Ovary (tissue), 9 donors: ENCODE measurements around the gene ZNF792. TPM values are rescaled to one million over a fixed set of nuclear protein-coding genes. Genes with fewer than 3 reads are reported as not detected.
"Not testable (repeated sequence)": the region's sequence is repeated elsewhere in the genome, so short reads cannot be mapped to it uniquely, and the experiment has no call there.

Source experiments
- DNase-seq, 5 donors: peaks; one replicate each; pipeline ENCODE4 v3.0.0-alpha.2; 2019 to 2020
- H3K27ac ChIP-seq, 2 donors: fragments of 200-600 bp; one replicate each; pipeline versions ENCODE4 v1.5.1 to v1.8.0; 2019 to 2022
- H3K27me3 ChIP-seq: fragments of 200-600 bp; one replicate; pipeline ENCODE4 v1.8.0; 2022
- H3K36me3 ChIP-seq: fragments of 200-600 bp; sonication (generic); one replicate; pipeline ENCODE4 v1.5.1; 2019
- H3K4me1 ChIP-seq: one replicate; pipeline ENCODE4 v1.8.1; 2013; ENCODE audit warnings: mild to moderate bottlenecking, moderate library complexity; ENCODE audit not compliant: insufficient read depth
- H3K4me3 ChIP-seq: fragments of 200-600 bp; sonication (generic); one replicate; pipeline ENCODE4 v1.5.1; 2017
- H3K9me3 ChIP-seq, 2 donors: fragments of 200-600 bp in 1 of 2; sonication (generic) in 1 of 2; one replicate each; pipeline versions ENCODE4 v1.5.1 to v1.8.1; 2013 to 2019; ENCODE audit warnings: mild to moderate bottlenecking in 1 of 2, moderate library complexity in 1 of 2
- CTCF ChIP-seq, 3 donors: fragments of 450-650 bp in 2 of 3; fragments of 200-600 bp in 1 of 3; IDR thresholded peaks; one replicate each; pipeline versions ENCODE4 v1.5.1 to v1.8.0; 2016 to 2022; ENCODE audit warnings: antibody characterized with exemption in 3 of 3, mild to moderate bottlenecking in 1 of 3
- EP300 ChIP-seq: sonication (generic); formaldehyde crosslinking; IDR thresholded peaks from one replicate; pipeline ENCODE4 v1.6.1; 2017; ENCODE audit warnings: antibody characterized with exemption
- POLR2A ChIP-seq: fragments of 450-650 bp; IDR thresholded peaks from one replicate; pipeline ENCODE4 v1.6.1; 2017; ENCODE audit warnings: antibody characterized with exemption, mild to moderate bottlenecking, moderate library complexity
- WGBS, 3 donors: extraction: QIAGEN DNeasy Blood & Tissue Kit in 1 of 3; methylation state at CpG; one replicate each; pipeline versions ENCODE4 v1.1.5 to v1.1.7; 2013 to 2017; 5-methylcytosine and 5-hydroxymethylcytosine counted together
- intact Hi-C, 4 donors: fragments of 100-400 bp; cut with DNase I; formaldehyde crosslinking; loops; one replicate each; pipeline versions ENCODE4 v1.11.0 to v1.15.1; 2022 to 2023
- polyA plus RNA-seq, 2 donors: library from polyadenylated mRNA; stranded (reverse); fragments of 200-250 nt in 1 of 2; fragments of 350-450 nt in 1 of 2; fragmentation: Illumina TruSeq in 1 of 2; extraction: RNeasy Lipid Tissue Mini Kit (QIAGEN cat#74804) in 1 of 2; gene quantifications; one replicate each; pipeline ENCODE4 v1.2.3, GENCODE V29; 2013 to 2014
- total RNA-seq, 7 donors: library from RNA; depleted of rRNA in 2 of 7; stranded (reverse); fragments of >200 nt in 2 of 7; fragmentation: NEBNext Ultra II Directional in 3 of 7; extraction: Animal tissue kit (Norgen Biotek cat#: 25700) in 3 of 7; gene quantifications; one replicate each; pipeline versions ENCODE4 v1.1.0 to v1.2.4, GENCODE V29; 2016 to 2023
- donor health status: DM: no; HTN: no; CAD: no; lungs with moderate emphysema.
- donor health status: DM: no; HTN: no; CAD: no.
- donor health status: Bipolar disorder and iron deficiency.
- donor health status: DM: yes; HTN: yes; CAD: no.
- donor health status: DM: no; HTN: no; CAD: no.
- donor health status: DM: yes; HTN: yes; CAD: no.

The ZNF792 gene
- total and polyA plus RNA-seq, 9 donors = 2.6 to 5.4 (median 4.5) TPM

- peak; percentile 12 to 50 (median 42) for DNase-seq
Measured at GRCh38 chr19:34925278-34925855, 38.7 kb downstream of the ZNF792 start.

GRCh38 chr19:34920090-34920786, 43.8 kb downstream of the ZNF792 start:
- DNase-seq, H3K4me3 ChIP-seq, H3K36me3 ChIP-seq, H3K4me1 ChIP-seq, H3K27ac ChIP-seq, H3K9me3 ChIP-seq, H3K27me3 ChIP-seq, intact Hi-C loops: not testable (repeated sequence)
- WGBS, 3 donors = 74 to 80% (median 78%) methylated on average over 8 of the region's 8 CpGs

More at GRCh38 chr19:34925278-34925855, 38.7 kb downstream of the ZNF792 start:
- H3K4me1 ChIP-seq = peaks cover 3% of the 10 kb centered on the region
- no peak overlapping the region for H3K27ac ChIP-seq
- H3K4me3 ChIP-seq = no peak overlapping the region
- TF ChIP-seq POLR2A = no peak
- no peak for TF ChIP-seq EP300
- TF ChIP-seq CTCF (IDR thresholded peaks at IDR 0.05) = no peak
- H3K36me3 ChIP-seq = no peaks in the 10 kb centered on the region
- intact Hi-C loops = no loop called here
- WGBS, 3 donors = 88 to 95% (median 94%) methylated on average over 15 of the region's 15 CpGs
- no peaks in the 10 kb centered on the region for H3K9me3 ChIP-seq
- H3K27me3 ChIP-seq = no peaks in the 10 kb centered on the region

GRCh38 chr19:34918190-34918589, 45.8 kb downstream of the ZNF792 start:
- no peak for TF ChIP-seq POLR2A
- no peak for TF ChIP-seq CTCF (IDR thresholded peaks at IDR 0.05)
- TF ChIP-seq EP300 = no peak
- H3K9me3 ChIP-seq = peaks cover 0 to 2% of the 10 kb centered on the region in 2 donors
- H3K27ac ChIP-seq = no peak overlapping the region
- no peaks in the 10 kb centered on the region for H3K27me3 ChIP-seq
- no peaks in the 10 kb centered on the region for H3K36me3 ChIP-seq
- no peak for DNase-seq
- no peak overlapping the region for H3K4me3 ChIP-seq
- WGBS, 3 donors = 64 to 85% (median 76%) methylated on average over 2 of the region's 2 CpGs
- intact Hi-C loops = no loop called here
- H3K4me1 ChIP-seq = no peaks in the 10 kb centered on the region

GRCh38 chr19:34917144-34917543, 46.9 kb downstream of the ZNF792 start:
- H3K4me1 ChIP-seq, H3K27me3 ChIP-seq, intact Hi-C loops, DNase-seq, H3K4me3 ChIP-seq, H3K36me3 ChIP-seq, H3K9me3 ChIP-seq, H3K27ac ChIP-seq: not testable (repeated sequence)
- WGBS, 3 donors = 80 to 83% (median 83%) methylated on average over 3 of the region's 3 CpGs

- 80 to 89% (median 84%) methylated on average over 3 of the region's 3 CpGs for WGBS, 3 donors
Measured at GRCh38 chr19:34910770-34911169, 53.3 kb downstream of the ZNF792 start.

More at GRCh38 chr19:34910770-34911169, 53.3 kb downstream of the ZNF792 start:
- no peak overlapping the region for H3K27ac ChIP-seq
- no peaks in the 10 kb centered on the region for H3K27me3 ChIP-seq
- no peak for TF ChIP-seq POLR2A
- TF ChIP-seq EP300 = no peak
- TF ChIP-seq CTCF (IDR thresholded peaks at IDR 0.05) = no peak
- no peak overlapping the region for H3K4me3 ChIP-seq
- DNase-seq = no peak
- intact Hi-C loops = no loop called here
- no peaks in the 10 kb centered on the region for H3K4me1 ChIP-seq
- no peaks in the 10 kb centered on the region for H3K9me3 ChIP-seq
- no peaks in the 10 kb centered on the region for H3K36me3 ChIP-seq

Other genes starting within 250 kb of the ZNF792 start
- 10 to 100 TPM; 20.1 to 39.2 (median 24.2) TPM for gene ZNF181, start 230.0 kb downstream of the ZNF792 start, total RNA-seq
- gene ZNF181, start 230.0 kb downstream of the ZNF792 start, polyA plus RNA-seq = 10 to 100 TPM; 15.0 to 23.3 TPM
- gene ZNF599, start 191.0 kb downstream of the ZNF792 start, total RNA-seq = 10 to 100 TPM in 3 of 7 donors, 1 to 10 TPM in 4; 8.4 to 10.4 (median 10.0) TPM
- 1 to 10 TPM; 6.0 to 9.2 TPM for gene ZNF599, start 191.0 kb downstream of the ZNF792 start, polyA plus RNA-seq
- gene ZNF30, start 37.3 kb downstream of the ZNF792 start, total RNA-seq = 1 to 10 TPM; 1.9 to 5.5 (median 2.9) TPM
- gene ZNF30, start 37.3 kb downstream of the ZNF792 start, polyA plus RNA-seq = 1 to 10 TPM; 1.5 to 3.7 TPM
- 10 to 100 TPM; 58.3 to 93.7 (median 72.7) TPM for gene GRAMD1A, start 36.1 kb upstream of the ZNF792 start, total RNA-seq
- 10 to 100 TPM; 44.5 to 71.6 TPM for gene GRAMD1A, start 36.1 kb upstream of the ZNF792 start, polyA plus RNA-seq
- gene SCN1B, start 66.2 kb upstream of the ZNF792 start, total RNA-seq = 10 to 100 TPM in 3 of 7 donors, 1 to 10 TPM in 3, under 1 TPM in 1; 0.83 to 13.9 (median 5.7) TPM
- gene SCN1B, start 66.2 kb upstream of the ZNF792 start, polyA plus RNA-seq = 10 to 100 TPM in 1 of 2 donors, 1 to 10 TPM in 1; 3.6 to 10.6 TPM
- 10 to 100 TPM in 1 of 7 donors, 1 to 10 TPM in 5, under 1 TPM in 1; 0.45 to 21.1 (median 3.8) TPM for gene HPN, start 77.5 kb upstream of the ZNF792 start, total RNA-seq
- under 1 TPM in 1 of 2 donors, not detected in 1; 0.42 TPM for gene HPN, start 77.5 kb upstream of the ZNF792 start, polyA plus RNA-seq
- gene FXYD3, start 151.6 kb upstream of the ZNF792 start, total RNA-seq = 10 to 100 TPM in 1 of 7 donors, 1 to 10 TPM in 4, under 1 TPM in 1, not detected in 1; 0.25 to 33.2 (median 4.1) TPM
- gene FXYD3, start 151.6 kb upstream of the ZNF792 start, polyA plus RNA-seq = under 1 TPM in 1 of 2 donors, not detected in 1; 0.23 TPM
- 1 to 10 TPM; 1.9 to 7.5 (median 3.8) TPM for gene LGI4, start 170.8 kb upstream of the ZNF792 start, total RNA-seq
- 10 to 100 TPM; 11.9 to 13.3 TPM for gene LGI4, start 170.8 kb upstream of the ZNF792 start, polyA plus RNA-seq
- 100 to 1,000 TPM in 3 of 7 donors, 10 to 100 TPM in 4; 26.7 to 204 (median 95.8) TPM for gene FXYD1, start 174.6 kb upstream of the ZNF792 start, total RNA-seq
- gene FXYD1, start 174.6 kb upstream of the ZNF792 start, polyA plus RNA-seq = 100 to 1,000 TPM in 1 of 2 donors, 10 to 100 TPM in 1; 88.5 to 134 TPM
- 1 to 10 TPM in 3 of 7 donors, under 1 TPM in 3, not detected in 1; 0.30 to 2.8 (median 1.0) TPM for gene FXYD7, start 179.0 kb upstream of the ZNF792 start, total RNA-seq
- gene FXYD7, start 179.0 kb upstream of the ZNF792 start, polyA plus RNA-seq = under 1 TPM in 1 of 2 donors, not detected in 1; 0.38 TPM
- gene FXYD5, start 190.5 kb upstream of the ZNF792 start, total RNA-seq = 10 to 100 TPM in 6 of 7 donors, 1 to 10 TPM in 1; 8.2 to 37.1 (median 17.9) TPM
- 10 to 100 TPM; 31.2 to 79.3 TPM for gene FXYD5, start 190.5 kb upstream of the ZNF792 start, polyA plus RNA-seq